ELF-1 (cell line): Measurements from ENCODE around the gene PCSK2.

Source experiments
- DNase-seq: peaks from one replicate; pipeline ENCODE4 v3.0.0-alpha.2; 2016; ENCODE audit warnings: low read depth, low spot score

Gene PCSK2

DNA sequence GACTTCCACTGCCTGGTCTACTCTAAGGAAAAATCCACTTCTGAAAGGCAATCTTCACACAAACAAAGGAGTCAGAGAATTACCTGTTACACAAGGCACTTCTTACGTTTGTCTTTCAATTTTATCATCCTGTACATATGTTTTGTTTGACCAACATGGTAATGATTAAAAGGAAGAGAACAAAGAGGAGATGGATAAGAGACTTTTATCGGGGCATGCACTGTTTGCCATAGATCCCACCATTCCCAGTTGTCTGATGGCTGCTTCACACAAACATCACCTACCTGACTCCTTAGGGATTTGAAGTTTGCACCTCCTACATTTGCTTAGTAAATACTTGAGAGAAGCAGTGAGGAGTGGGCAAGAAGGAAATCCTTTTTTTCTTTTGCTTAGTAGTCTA is 217.3 kb downstream of the PCSK2 start:
- no peak for DNase-seq

DNA sequence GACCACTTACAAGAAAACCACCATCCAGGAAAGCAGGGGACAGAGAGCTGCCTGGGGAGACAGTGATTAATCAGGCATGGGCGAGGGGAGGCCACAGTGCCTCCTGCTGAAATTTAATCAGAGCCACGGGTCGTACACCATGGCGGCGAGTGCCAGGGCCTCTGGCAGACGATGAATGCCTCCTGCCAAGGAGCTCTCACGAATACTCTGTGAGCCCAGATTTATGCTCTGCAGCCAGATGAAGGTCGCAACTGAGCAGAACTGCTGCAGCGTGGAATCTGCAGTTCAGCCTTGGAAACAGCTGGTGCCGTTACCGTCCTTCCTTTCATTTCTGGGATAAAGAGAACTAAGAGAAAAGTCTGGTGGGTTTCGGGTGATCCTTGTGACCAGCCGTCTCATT is 218.7 kb downstream of the PCSK2 start:
- DNase-seq: no peak

DNA sequence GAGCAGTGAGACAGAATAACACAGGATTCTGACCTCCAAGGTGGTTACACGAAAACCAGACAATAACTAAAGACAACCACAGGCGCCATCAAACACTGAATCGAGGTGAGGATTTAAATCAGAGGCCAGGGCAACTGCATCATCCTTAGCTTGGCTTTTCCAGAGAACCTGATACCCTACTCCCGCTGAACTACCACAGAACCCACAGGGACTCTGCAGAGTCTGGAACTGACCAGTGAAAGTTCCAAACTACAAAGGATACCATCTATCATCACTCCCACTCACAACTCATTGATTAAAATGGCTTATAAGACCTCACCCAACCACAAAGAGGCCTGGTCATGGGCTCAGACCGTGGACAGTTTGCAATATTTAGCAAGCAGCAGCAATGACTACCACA is 219.3 kb downstream of the PCSK2 start:
- DNase-seq: no peak

DNA sequence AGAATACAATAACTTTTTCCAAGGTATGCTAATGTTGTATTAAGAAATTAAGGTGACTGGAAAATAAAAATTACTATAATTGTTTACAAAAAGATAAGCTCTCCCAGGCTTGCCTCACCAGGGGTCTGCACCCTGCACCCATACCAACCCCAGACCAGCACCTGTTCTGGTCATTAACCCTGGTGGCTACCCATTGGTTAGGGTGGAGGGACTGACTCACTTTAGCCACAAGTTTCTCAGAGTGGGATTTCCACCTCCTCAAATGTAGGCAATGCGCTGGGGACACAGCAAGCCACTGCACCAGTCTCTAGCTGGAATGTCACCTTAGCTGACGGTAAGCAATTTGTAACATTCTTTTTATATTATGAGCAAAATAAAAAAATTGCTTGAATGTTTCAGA is 221.2 kb downstream of the PCSK2 start:
- DNase-seq: no peak

DNA sequence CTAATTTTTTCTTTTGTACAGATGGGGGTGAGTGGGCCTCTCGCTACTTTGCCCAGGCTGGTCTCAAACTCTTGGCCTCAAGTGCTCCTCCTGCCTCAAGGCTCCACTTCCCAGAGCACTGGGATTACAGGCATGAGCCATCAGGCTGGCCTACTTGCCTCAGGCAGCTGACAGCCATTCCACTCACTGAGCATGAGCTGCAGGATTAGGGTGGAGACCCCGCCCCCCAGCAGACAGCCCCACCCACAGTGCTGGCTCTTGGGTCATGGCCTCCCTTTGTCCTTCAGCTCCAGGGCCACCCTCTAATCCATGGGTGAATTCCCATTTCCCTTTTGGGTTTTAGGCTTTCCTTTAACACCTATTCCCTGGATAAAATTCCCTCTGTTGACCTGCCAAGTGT is 222.2 kb downstream of the PCSK2 start:
- peak; percentile 49 for DNase-seq

DNA sequence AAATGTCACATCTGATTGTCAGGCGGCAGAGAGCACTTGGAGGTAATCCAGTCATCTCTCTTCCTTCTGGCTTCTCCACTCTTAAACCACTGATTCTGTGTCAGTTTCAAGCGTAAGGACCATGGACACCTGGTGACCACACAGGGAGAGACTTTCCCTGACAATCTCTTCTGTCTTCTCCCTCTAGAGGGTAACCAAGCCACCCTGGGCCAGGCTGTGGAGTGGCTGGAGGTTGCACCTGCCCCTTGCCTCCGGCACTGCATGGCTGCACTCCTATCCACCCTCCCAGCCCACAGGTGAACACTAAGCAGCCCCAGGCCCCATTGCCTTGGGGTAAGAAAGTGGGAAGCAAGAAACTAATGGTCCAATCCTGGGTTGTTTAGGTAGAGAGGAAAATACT is 225.6 kb downstream of the PCSK2 start:
- no peak for DNase-seq

DNA sequence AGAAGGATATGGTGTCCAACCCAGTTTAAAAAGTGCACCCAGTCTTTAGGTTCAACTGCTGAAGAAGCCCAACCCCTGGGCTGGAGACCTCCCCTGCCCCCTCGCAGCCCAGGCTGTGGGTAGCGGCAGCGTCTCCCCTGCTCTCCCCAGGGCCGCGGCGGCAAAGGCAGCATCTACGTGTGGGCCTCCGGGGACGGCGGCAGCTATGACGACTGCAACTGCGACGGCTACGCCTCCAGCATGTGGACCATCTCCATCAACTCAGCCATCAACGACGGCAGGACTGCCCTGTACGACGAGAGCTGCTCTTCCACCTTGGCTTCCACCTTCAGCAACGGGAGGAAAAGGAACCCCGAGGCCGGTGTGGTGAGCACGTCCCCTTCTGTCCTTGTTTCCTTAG is 226.8 kb downstream of the PCSK2 start:
- no peak for DNase-seq

DNA sequence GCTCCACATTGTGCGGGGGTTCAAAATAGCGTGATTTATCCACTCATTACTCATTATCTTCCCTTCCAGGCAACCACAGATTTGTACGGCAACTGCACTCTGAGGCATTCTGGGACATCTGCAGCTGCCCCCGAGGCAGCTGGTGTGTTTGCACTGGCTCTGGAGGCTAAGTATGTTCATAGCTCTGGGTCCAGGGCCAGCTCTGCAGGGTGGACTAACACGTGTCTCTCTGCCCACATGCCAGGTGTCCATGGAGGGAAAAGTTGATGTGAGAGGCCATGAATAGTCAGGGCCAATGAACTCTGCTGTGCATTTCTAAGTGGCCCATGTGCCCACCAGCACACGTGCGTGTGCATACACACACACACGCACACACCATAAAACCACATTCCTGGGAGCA is 229.4 kb downstream of the PCSK2 start:
- DNase-seq: no peak

DNA sequence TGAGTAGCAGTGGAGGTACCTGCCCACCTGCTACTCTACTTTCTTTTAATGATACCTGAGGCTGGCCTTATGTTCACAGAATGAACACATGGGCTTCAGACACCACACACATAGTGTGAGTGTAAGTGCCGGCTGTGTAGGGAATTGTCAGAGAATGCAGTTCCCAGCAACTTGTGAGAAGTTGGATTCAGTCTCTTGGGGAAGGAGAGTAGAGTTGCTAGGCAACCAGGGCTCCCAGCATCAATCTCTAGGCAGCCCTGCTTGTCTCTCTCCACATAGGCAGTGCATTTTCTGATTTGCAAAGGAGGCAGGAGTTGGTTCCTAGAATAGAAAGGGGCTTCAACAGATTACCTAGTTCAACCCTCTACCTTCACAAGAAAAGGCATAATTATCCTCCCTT is 230.2 kb downstream of the PCSK2 start:
- DNase-seq: no peak

DNA sequence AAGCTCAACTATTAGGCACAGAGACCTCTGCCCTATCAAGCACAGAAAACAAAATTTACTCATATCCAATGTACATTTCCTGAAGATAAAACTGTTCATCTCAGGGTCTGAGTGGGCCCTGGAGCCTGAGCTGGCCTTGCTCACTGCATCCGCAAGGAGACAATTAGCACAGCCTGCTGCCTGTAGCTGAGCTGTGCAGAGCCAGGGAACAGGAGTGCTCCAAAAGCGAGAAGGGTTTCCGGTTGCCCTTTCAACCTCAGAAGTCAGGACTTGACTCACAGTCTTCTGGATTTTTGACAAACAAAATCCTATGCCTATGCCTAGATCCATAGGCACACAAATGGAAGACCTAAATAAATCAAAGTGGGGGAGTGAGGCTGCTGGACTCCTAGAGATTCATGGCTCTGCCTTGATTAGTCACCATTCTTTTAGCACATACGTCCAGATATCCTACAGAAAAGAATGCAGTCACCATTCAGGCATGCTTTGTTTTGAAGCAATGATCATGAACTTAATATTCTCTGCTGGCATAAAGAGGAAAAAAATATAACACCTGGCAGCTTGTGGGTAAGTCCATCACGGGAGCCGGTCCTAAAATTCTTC is 230.8 kb downstream of the PCSK2 start:
- DNase-seq: no peak

DNA sequence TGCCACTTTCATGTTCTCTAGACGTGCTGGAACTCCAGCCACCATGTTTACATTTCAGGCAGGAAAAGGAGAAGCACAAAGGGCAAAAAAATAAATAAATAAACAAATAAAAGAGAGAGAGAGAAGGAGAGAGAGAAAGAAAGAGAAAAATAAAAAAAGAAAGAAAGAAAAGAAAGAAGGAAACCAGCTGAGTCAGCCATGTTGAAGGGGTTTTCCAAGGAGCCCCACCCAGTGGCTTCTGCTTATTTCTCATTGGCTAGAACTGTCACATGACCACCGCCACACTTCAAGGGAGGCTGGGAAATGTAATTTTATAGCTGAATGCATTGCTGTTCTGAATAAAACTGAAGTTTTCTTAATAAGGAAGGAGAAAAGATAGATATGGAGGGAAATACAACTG is 233.3 kb downstream of the PCSK2 start:
- DNase-seq: no peak

DNA sequence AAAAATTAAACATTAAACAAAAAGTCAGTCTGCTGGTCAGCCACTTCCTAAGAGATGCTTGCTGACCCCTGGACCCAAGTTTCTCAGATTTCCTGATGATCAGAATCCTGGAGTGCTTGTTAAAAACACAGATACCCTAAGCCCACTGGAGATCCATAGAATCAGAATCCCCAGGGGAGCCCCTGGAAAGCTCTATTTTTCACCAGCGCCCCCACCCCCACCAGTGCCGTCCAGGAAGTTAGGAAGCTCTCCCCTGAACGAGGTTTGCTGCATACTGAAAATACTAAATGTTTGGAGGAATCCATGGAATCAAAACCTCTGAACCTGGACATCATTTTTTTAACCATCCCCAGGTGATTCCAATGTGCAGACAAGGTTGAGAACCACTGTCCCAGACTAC is 235.1 kb downstream of the PCSK2 start:
- no peak for DNase-seq

DNA sequence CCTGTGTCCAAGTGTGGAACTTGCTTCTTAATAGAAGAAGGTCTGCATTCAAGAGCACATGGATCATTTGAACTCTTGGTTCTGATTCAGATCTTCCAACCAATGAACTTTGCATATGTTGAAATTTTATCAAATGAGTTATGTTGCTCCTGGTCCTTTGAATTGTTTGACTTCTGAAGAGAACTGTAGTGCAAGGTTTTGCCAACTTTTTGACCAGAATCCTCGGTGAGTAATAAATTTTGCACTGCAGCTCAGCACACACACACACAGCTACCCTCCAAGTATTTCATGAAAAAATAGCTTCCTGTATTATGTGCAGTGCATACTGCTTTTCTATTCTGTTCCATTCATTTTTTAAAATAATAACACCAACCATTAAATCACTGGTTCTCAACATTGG is 236.9 kb downstream of the PCSK2 start:
- DNase-seq: no peak

DNA sequence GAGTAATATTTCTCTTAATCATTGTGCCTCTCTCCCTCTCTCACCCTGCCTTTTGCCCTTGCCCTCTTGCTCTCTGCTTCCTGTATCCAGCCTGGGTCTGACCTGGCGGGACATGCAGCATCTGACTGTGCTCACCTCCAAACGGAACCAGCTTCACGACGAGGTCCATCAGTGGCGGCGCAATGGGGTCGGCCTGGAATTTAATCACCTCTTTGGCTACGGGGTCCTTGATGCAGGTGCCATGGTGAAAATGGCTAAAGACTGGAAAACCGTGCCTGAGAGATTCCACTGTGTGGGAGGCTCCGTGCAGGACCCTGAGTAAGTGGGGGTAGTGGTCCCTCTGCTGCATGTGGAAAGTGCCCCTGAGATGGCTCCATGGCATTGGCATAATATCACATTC is 238.4 kb downstream of the PCSK2 start:
- DNase-seq: no peak

DNA sequence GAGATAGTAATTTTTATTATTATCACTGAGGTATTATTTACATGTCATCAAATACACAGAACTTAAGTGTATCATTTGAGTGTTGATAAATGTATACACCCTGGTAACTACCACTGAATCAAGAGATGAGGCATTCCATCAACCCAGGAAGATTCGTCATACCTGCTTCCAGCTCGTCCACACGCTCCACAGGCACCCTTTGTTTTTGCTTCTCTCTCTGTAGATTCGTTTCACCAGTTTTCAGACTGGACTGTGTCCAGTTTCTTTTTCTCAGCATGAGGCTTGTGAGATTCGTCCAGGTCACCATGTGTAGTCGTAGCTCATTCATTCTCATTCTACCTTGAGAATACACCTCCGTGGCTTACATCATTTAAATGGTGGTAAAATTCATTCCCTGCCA is 239.8 kb downstream of the PCSK2 start:
- DNase-seq: no peak

DNA sequence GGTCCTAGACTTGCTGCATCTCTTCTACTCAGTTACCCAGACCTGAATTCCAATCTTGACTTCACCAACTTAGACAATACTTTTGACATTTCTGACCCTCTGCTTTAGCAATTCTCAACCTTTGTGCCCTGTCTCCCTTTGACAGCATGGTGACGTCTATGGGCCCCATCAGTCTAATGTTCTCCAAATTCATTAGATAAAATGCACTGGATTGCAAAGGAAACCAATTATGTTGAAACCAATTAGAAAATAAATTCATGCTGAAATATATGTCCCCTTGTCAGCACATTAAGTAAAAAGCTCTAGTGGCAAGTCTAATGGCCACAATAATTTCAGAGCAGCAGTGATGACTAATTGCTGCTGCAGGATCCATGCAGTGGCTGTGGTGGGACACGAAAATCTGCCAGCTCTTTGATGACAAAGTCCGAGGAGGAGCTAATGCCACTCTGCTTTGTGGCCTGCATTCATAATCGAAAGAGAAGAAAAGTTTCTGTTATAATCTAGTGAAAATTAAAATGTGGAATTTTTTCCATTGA is 240.3 kb downstream of the PCSK2 start:
- DNase-seq: no peak

DNA sequence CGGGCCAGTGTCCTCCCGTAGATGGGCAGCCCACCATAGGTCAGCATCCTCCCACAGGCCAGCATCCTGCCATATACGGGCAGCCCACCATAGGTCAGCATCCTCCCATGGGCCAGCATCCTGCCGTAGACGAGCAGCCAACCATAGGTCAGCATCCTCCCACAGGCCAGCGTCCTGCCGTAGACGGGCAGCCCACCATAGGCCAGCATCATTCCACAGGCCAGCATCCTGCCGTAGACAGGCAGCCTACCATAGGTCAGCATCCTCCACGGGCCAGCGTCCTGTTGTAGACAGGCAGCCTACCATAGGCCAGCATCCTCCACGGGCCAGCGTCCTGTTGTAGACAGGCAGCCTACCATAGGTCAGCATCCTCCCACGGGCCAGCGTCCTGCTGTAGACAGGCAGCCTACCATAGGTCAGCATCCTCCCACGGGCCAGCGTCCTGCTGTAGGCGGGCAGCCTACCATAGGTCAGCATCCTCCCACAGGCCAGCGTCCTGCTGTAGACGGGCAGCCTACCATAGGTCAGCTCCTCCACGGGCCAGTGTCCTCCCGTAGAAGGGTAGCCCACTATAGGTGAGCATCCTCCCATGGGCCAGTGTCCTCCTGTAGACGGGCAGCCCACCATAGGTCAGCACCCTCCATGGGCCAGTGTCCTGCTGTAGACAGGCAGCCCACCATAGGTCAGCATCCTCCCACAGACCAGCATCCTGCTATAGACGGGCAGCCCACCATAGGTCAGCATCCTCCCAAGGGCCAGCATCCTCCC is 241.4 kb downstream of the PCSK2 start:
- DNase-seq: no peak

DNA sequence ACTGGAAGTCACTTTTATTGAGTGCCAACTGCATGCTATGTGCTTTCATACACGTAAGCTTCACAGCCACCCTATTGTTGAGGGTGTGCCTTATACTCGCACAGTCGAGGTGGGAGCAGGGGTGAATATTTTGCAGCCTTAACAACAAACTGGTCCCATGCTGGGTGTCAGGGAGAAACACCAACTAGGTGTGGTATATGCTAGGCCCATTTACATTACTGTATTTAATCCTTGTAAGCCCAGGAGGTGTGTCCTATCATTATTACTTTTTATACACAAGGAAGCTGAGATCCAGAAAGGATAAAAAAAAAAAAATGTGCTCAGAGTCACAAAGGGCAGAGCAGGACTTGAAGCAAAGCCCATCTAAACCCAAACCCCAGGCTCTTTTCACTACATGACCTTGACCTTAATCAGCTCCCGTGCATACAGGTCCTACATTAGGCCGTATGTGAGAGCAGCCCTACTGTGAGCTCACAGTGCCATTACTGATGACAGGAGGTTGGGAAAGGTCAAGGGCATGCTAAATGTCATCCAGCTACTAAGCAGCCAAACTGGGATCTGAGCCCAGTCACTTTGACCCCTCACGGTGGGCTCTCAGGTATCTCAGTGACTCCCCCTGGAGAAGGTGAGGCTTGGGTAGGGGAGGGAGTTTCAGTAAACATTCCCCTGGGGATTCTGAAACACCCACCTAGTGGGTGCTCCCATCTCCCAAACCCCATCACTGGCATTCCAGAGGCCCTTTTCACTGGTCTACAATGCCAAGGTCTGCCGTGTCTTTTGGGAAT is 242.6 kb downstream of the PCSK2 start:
- DNase-seq: no peak

DNA sequence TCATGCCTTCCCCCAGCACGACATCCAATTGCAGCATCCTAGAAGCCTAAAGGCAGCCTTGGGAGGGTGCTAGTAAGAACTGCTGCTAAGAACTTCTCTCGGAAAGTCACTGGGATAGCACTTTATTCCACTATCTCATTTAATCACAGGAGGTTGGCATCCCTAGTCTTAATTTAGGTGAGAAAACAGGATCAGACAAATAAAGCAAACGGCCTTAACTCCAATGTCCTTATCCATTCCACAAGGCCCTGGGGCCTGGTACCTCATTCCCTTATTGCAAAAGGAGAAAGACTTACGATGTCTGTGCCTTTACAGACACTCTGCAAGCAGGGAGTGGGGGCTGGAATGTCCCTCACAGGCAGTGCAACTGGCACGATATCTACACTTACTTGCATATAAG is 243.7 kb downstream of the PCSK2 start:
- no peak for DNase-seq

DNA sequence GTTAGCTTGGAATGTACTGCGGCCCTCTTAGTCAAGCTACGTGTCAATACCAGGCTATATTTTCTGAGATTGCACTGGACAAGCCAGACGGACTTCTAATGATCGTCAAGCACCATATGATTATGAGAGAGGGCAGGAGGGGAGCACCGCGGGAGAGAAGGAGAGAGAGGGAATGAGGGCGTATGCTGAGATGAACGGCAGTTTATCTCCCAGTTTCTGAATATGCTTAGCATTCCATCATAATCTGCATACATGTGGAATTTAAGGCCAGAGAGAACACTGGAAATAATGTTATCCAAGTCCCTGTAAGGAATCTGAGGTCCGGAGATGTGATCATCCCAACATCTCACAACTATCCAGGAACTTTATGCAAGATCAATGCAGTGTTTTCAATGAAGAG is 244.1 kb downstream of the PCSK2 start:
- DNase-seq: no peak

DNA sequence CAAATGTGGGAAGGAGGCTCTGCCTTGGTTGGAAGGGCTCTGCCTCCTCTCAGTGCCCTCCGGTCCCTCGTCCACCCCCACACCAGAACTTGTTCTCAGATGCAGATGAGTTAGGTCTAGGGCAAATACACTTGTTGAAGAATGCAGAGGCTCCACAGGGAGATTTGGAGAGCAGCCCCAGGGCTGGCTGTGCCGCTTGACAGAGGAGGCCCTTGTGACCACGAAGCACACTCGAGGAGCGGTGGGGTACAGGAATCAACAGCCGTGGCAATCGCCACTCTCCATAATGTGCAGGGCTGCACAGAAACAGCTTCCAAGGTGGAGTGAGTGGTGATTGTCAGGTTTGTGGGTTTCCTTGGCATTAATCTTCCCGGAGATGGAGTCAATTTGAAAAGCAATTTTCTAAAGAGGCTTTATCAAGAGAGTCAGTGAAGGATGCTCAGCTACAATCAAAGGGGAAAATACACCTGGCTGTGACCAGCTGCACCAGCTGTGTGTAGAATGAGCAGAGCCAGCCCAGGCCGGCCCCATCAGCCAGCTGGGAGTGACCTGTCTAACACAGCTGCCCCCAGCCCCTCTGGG is 244.9 kb downstream of the PCSK2 start:
- DNase-seq: no peak

DNA sequence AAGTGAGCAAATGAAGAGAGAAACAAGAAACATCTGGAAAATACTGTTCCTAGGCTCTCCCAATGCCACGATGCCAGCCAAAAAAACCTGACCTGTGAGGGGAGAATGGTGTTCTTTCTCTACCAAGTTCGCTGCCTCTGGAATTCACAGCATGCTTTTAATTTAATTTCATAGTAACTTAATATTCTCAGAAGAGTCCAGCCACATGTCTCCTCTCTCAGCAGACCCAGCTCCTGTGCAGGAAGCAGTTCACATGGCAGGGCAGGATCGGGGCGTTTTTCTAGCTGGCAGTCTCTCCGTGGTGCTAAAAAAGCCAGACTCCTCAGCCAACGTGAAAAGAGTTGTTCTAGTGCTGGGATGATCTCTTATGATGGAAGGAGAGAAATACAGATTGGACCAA is 246.8 kb downstream of the PCSK2 start:
- DNase-seq: no peak
